H1 (cell line): ENCODE data around the gene PSMC3IP. TPM values are rescaled to one million over a fixed set of nuclear protein-coding genes. Genes with fewer than 3 reads are reported as not detected.

Source experiments
- CTCF ChIA-PET: fragments of 300-600 bp; sonication (Branson Sonifier 250); formaldehyde crosslinking; loops from one replicate; lab custom pipeline; 2021; ENCODE audit not compliant: partially characterized antibody; lab: Charles Lee
- POLR2A ChIA-PET: fragments of 300-600 bp; sonication (Branson Sonifier 250); formaldehyde crosslinking; loops from one replicate; lab custom pipeline; 2021; ENCODE audit warnings: inconsistent platforms; ENCODE audit not compliant: partially characterized antibody; lab: Charles Lee
- DNase-seq, 2 experiments: peaks; one replicate each; pipeline versions ENCODE4 v3.0.0 to v3.0.0-alpha.2; 2010 to 2022; ENCODE audit warnings: low spot score in 2 of 2, low read depth in 1 of 2, mixed read lengths in 1 of 2
- FAIRE-seq: peaks from 2 replicates; lab custom pipeline; 2011; peaks lifted over from hg19 to GRCh38; lab: Jason Lieb, UNC
- H2AFZ ChIP-seq: 2 replicates; pipeline ENCODE4 v1.8.1; 2012; ENCODE audit warnings: low read length, inconsistent platforms
- H2AK5ac ChIP-seq: 2 replicates; pipeline ENCODE4 v1.6.1; 2013; ENCODE audit warnings: low read depth, low read length
- H2BK120ac ChIP-seq: replicated peaks from 2 replicates; pipeline ENCODE3; 2013; ENCODE audit warnings: low read depth, low read length, inconsistent platforms
- H2BK12ac ChIP-seq: 2 replicates; pipeline ENCODE4 v1.6.1; 2013; ENCODE audit warnings: low read depth, low read length
- H2BK15ac ChIP-seq: 2 replicates; pipeline ENCODE4 v1.6.1; 2013; ENCODE audit warnings: low read length
- H2BK20ac ChIP-seq: 2 replicates; pipeline ENCODE4 v1.6.1; 2013; ENCODE audit warnings: low read length
- H2BK5ac ChIP-seq: 2 replicates; pipeline ENCODE4 v1.6.1; 2013; ENCODE audit warnings: low read depth, low read length
- H3K14ac ChIP-seq: 2 replicates; pipeline ENCODE4 v1.6.1; 2013; ENCODE audit warnings: inconsistent platforms; ENCODE audit not compliant: insufficient read length
- H3K18ac ChIP-seq: 2 replicates; pipeline ENCODE4 v1.6.1; 2013; ENCODE audit warnings: low read length; ENCODE audit errors: extremely low read depth
- H3K23ac ChIP-seq: 2 replicates; pipeline ENCODE4 v1.6.1; 2013; ENCODE audit warnings: inconsistent platforms; ENCODE audit not compliant: insufficient read length
- H3K23me2 ChIP-seq: 2 replicates; pipeline ENCODE4 v1.6.1; 2013; ENCODE audit warnings: low read depth, low read length
- H3K27ac ChIP-seq: 2 replicates; pipeline ENCODE4 v1.6.1; 2011; ENCODE audit warnings: low read depth, low read length, inconsistent platforms
- H3K27me3 ChIP-seq, 4 experiments: replicated peaks in 1 of 4; 1 replicate in 1 of 4; 2 replicates in 3 of 4; pipeline versions ENCODE4 v1.6.1 to v1.8.1; 2011 to 2013; ENCODE audit warnings: low read length in 3 of 4, mild to moderate bottlenecking in 3 of 4, inconsistent platforms in 2 of 4, mixed read lengths in 2 of 4, moderate library complexity in 1 of 4; ENCODE audit not compliant: control insufficient read depth in 3 of 4, insufficient read depth in 3 of 4; ENCODE audit errors: extremely low read depth in 1 of 4
- H3K36me3 ChIP-seq, 4 experiments: 2 replicates each; pipeline versions ENCODE4 v1.6.1 to v1.8.1; 2011 to 2013; ENCODE audit warnings: mild to moderate bottlenecking in 4 of 4, low read length in 3 of 4, moderate library complexity in 2 of 4, control low read depth in 1 of 4, inconsistent platforms in 1 of 4; ENCODE audit not compliant: insufficient read depth in 4 of 4, control insufficient read depth in 2 of 4
- H3K4ac ChIP-seq: replicated peaks from 2 replicates; pipeline ENCODE3; 2013; ENCODE audit warnings: low read length, low read depth, mixed read lengths, inconsistent platforms; ENCODE audit not compliant: insufficient read length
- H3K4me1 ChIP-seq, 4 experiments: replicated peaks in 1 of 4; 1 replicate in 1 of 4; 2 replicates in 3 of 4; pipeline versions ENCODE4 v1.6.1 to v1.8.1; 2011 to 2013; ENCODE audit warnings: low read length in 3 of 4, inconsistent platforms in 2 of 4, mixed read lengths in 1 of 4; ENCODE audit not compliant: insufficient read depth in 4 of 4, control insufficient read depth in 3 of 4
- H3K4me2 ChIP-seq, 2 experiments: 2 replicates each; pipeline versions ENCODE4 v1.6.1 to v1.8.1; 2011 to 2013; ENCODE audit warnings: low read depth in 2 of 2, low read length in 2 of 2, control low read depth in 1 of 2, inconsistent platforms in 1 of 2, mild to moderate bottlenecking in 1 of 2; ENCODE audit not compliant: insufficient read depth in 1 of 2
- H3K4me3 ChIP-seq, 4 experiments: fragments of 200-600, 300-600 bp in 1 of 4; sonication (generic), shearing (Covaris generic), sonication (Bioruptor Twin) in 1 of 4; 2 replicates each; pipeline versions ENCODE4 v1.5.1 to v1.8.1; 2011 to 2016; ENCODE audit warnings: low read length in 4 of 4, low read depth in 3 of 4, control low read depth in 2 of 4, inconsistent platforms in 2 of 4, mild to moderate bottlenecking in 2 of 4, mixed read lengths in 1 of 4, moderate library complexity in 1 of 4; ENCODE audit not compliant: insufficient read depth in 2 of 4; ENCODE audit errors: extremely low read depth in 1 of 4
- H3K56ac ChIP-seq: replicated peaks from 2 replicates; pipeline ENCODE3; 2013; ENCODE audit warnings: low read depth, mild to moderate bottlenecking, mixed read lengths, low read length, inconsistent platforms; ENCODE audit not compliant: insufficient read length
- H3K79me1 ChIP-seq: 2 replicates; pipeline ENCODE4 v1.6.1; 2013; ENCODE audit warnings: low read depth, low read length, control low read depth
- H3K79me2 ChIP-seq, 2 experiments: 2 replicates each; pipeline versions ENCODE4 v1.6.1 to v1.8.1; 2012 to 2013; ENCODE audit warnings: low read length in 2 of 2, mild to moderate bottlenecking in 2 of 2, inconsistent platforms in 1 of 2; ENCODE audit not compliant: insufficient read depth in 2 of 2, control insufficient read depth in 1 of 2
- H3K9ac ChIP-seq, 4 experiments: replicated peaks in 1 of 4; 1 replicate in 1 of 4; 2 replicates in 3 of 4; pipeline versions ENCODE4 v1.6.1 to v1.8.1; 2011 to 2013; ENCODE audit warnings: low read depth in 3 of 4, low read length in 3 of 4, control low read depth in 2 of 4, mild to moderate bottlenecking in 2 of 4, moderate library complexity in 2 of 4, inconsistent platforms in 1 of 4; ENCODE audit errors: extremely low read depth in 1 of 4
- H3K9me3 ChIP-seq, 2 experiments: 2 replicates each; pipeline versions ENCODE4 v1.6.1 to v1.8.1; 2012 to 2013; ENCODE audit warnings: mild to moderate bottlenecking in 2 of 2, moderate library complexity in 2 of 2, control low read depth in 1 of 2, inconsistent platforms in 1 of 2, low read depth in 1 of 2, low read length in 1 of 2, mixed read lengths in 1 of 2; ENCODE audit not compliant: insufficient read depth in 2 of 2
- H4K20me1 ChIP-seq, 2 experiments: replicated peaks in 1 of 2; 2 replicates each; pipeline versions ENCODE3 to v1.8.1; 2011 to 2013; ENCODE audit warnings: inconsistent platforms in 2 of 2, low read length in 2 of 2, mild to moderate bottlenecking in 1 of 2; ENCODE audit not compliant: insufficient read depth in 2 of 2, control insufficient read depth in 1 of 2
- H4K5ac ChIP-seq: 2 replicates; pipeline ENCODE4 v1.6.1; 2013; ENCODE audit warnings: low read length, low read depth, mixed read lengths, inconsistent platforms; ENCODE audit not compliant: insufficient read length
- H4K8ac ChIP-seq: 2 replicates; pipeline ENCODE4 v1.8.0; 2013; ENCODE audit warnings: mild to moderate bottlenecking, moderate library complexity, low read length, inconsistent platforms; ENCODE audit not compliant: insufficient read depth; ENCODE audit errors: extremely low read depth
- H4K91ac ChIP-seq: replicated peaks from 2 replicates; pipeline ENCODE3; 2013; ENCODE audit warnings: low read length, mixed read lengths, inconsistent platforms; ENCODE audit not compliant: insufficient read length
- BACH1 ChIP-seq: IDR thresholded peaks from 2 replicates; pipeline ENCODE4 v1.6.1; 2012; ENCODE audit warnings: low read length, improper control_type of control experiment
- BRCA1 ChIP-seq: IDR thresholded peaks from 2 replicates; pipeline ENCODE4 v1.6.1; 2012; ENCODE audit warnings: low read depth, low read length, improper control_type of control experiment
- CHD1 ChIP-seq: IDR thresholded peaks from 2 replicates; pipeline ENCODE4 v1.6.1; 2012; ENCODE audit warnings: low read depth, low read length, improper control_type of control experiment
- CTBP2 ChIP-seq: IDR thresholded peaks from 2 replicates; pipeline ENCODE4 v1.7.0; 2011; ENCODE audit warnings: borderline replicate concordance, mild to moderate bottlenecking, moderate library complexity, mixed read lengths, low read length; ENCODE audit not compliant: insufficient read depth, insufficient read length
- E2F6 ChIP-seq: IDR thresholded peaks from 2 replicates; pipeline ENCODE4 v1.6.1; 2012; ENCODE audit warnings: inconsistent platforms
- HDAC6 ChIP-seq: IDR thresholded peaks from one replicate; pipeline ENCODE4 v1.7.1; 2012; ENCODE audit warnings: low read depth, mild to moderate bottlenecking, inconsistent platforms, low read length, moderate library complexity
- KDM1A ChIP-seq: fragments of 200-600, 300-600 bp; sonication (generic); IDR thresholded peaks from 2 replicates; pipeline ENCODE4 v1.7.1; 2016; ENCODE audit warnings: mild to moderate bottlenecking, low read length, borderline replicate concordance
- MAX ChIP-seq: IDR thresholded peaks from 2 replicates; pipeline ENCODE4 v1.6.1; 2012; ENCODE audit warnings: inconsistent platforms
- POLR2A ChIP-seq, 2 experiments: IDR thresholded peaks; 1 replicate in 1 of 2; 2 replicates in 1 of 2; pipeline ENCODE4 v1.6.1; 2011; ENCODE audit warnings: low read depth in 2 of 2, low read length in 2 of 2, mild to moderate bottlenecking in 2 of 2; ENCODE audit errors: control extremely low read depth in 1 of 2
- SUZ12 ChIP-seq: fragments of 200-600 bp; sonication (generic); IDR thresholded peaks from 2 replicates; pipeline ENCODE4 v1.6.1; 2012; ENCODE audit warnings: mild to moderate bottlenecking, inconsistent platforms, low read length, moderate library complexity, mixed read lengths
- ZNF274 ChIP-seq: IDR thresholded peaks from 2 replicates; pipeline ENCODE4 v1.7.0; 2012; ENCODE audit warnings: low read length, borderline replicate concordance; ENCODE audit errors: extremely low read depth
- WGBS, 2 experiments: shearing (Covaris generic) in 1 of 2; methylation state at CpG; one replicate each; pipeline versions ENCODE4 v1.1.6 to v1.1.7; 2013 to 2015; ENCODE audit warnings: low lambda C conversion rate in 2 of 2, mixed read lengths in 2 of 2, inconsistent platforms in 1 of 2, low coverage in 1 of 2, missing lambda C conversion rate in 1 of 2; ENCODE audit not compliant: insufficient replicate concordance in 2 of 2, insufficient coverage in 1 of 2, insufficient read length in 1 of 2; ENCODE audit errors: extremely low coverage in 1 of 2, missing lambda C conversion rate in 1 of 2; 5-methylcytosine and 5-hydroxymethylcytosine counted together
- polyA plus RNA-seq, 7 experiments: library from polyadenylated mRNA; depleted of rRNA in 3 of 7; stranded (reverse) in 5 of 7; unstranded in 2 of 7; fragments of >200 nt in 5 of 7; fragments of 200-250 nt in 2 of 7; gene quantifications; 1 replicate in 5 of 7; 2 replicates in 1 of 7; 4 replicates in 1 of 7; pipeline versions ENCODE4 v1.2.1 to v1.2.3, GENCODE V29; 2011 to 2013; ENCODE audit warnings: missing spikeins in 2 of 7, mixed read lengths in 2 of 7
- total RNA-seq: library from RNA; stranded (reverse); fragmentation: NEBNext Ultra II Directional; extraction: Animal tissue kit (Norgen Biotek cat#: 25700); gene quantifications from 2 replicates; pipeline ENCODE4 v1.2.1, GENCODE V29; 2021

Gene PSMC3IP
- total and polyA plus RNA-seq, 2 of the 8 experiments (the other 6 are each of a cell fraction or from before 2014, with no cell fraction given) = 11.5 to 21.9 TPM

- ChIA-PET POLR2A (interaction anchor here (0.6 to 4.3 kb wide), 10 partner anchors 10 to 61 kb away, joined by 3 to 43 read pairs (median 4); partner anchors contain the start of genes MLX, NAGLU, PSMC3IP and RETREG3), CTCF (interaction anchor here (0.8 to 3.0 kb wide), 14 partner anchors 12 to 146 kb away, joined by 3 to 28 read pairs (median 4); partner anchors contain the start of genes MLX, NAGLU and PSMC3IP)
- Histone ChIP-seq H2BK5ac (no peak overlapping the region), H3K4ac (no peak overlapping the region), H3K27ac (no peak overlapping the region), H4K8ac (no peak overlapping the region), H3K4me2 (peak overlapping the region; percentile 48 to 84), H2BK12ac (no peak overlapping the region), H2AK5ac (no peak overlapping the region), H3K9me3 (no peaks in the 10 kb centered on the region), H4K5ac (no peak overlapping the region), H2BK120ac (no peak overlapping the region), H3K14ac (no peak overlapping the region), H2BK15ac (no peak overlapping the region), H3K79me1 (peaks cover 2% of the 10 kb centered on the region), H3K23ac (no peak overlapping the region), H3K23me2 (peaks cover 2% of the 10 kb centered on the region; the same call in 1 of the 2 replicates), H3K4me3 (peak overlapping the region; percentile 31 to 61 (median 37); a peak in 6 of 8 replicates), H4K91ac (no peak overlapping the region), H3K9ac (no peak overlapping the region), H3K79me2 (no peaks in the 10 kb centered on the region; a peak in 1 of 4 replicates), H2BK20ac (no peak overlapping the region), H3K27me3 (no peaks in the 10 kb centered on the region), H4K20me1 (peaks cover 0 to 1% of the 10 kb centered on the region in 2 experiments), H3K18ac (no peak overlapping the region), H3K4me1 (peaks cover 0 to 13% (median 10%) of the 10 kb centered on the region in 4 experiments; a peak in 5 of 7 replicates), H3K56ac (no peak overlapping the region), H2AFZ (no peak overlapping the region), H3K36me3 (no peaks in the 10 kb centered on the region; a peak in 1 of 8 replicates)
- DNase-seq = no peak
- FAIRE-seq = no peak
- WGBS, 2 experiments = 77% methylated on average over 14 of the region's 14 CpGs; no CpG with 5 or more reads in 1 of the 2 experiments
- no peak for TF ChIP-seq CHD1
- no peak for TF ChIP-seq BRCA1
- TF ChIP-seq CTBP2 = no peak
- no peak for TF ChIP-seq KDM1A
- TF ChIP-seq MAX = no peak
- TF ChIP-seq POLR2A (IDR thresholded peaks at IDR 0.05; ENCODE audit: control extremely low read depth in 1 of 2, low read depth in 2 of 2, low read length in 2 of 2) = no peak
- TF ChIP-seq ZNF274 = no peak
- TF ChIP-seq SUZ12 = no peak
- TF ChIP-seq BACH1 = no peak
- no peak for TF ChIP-seq HDAC6
- TF ChIP-seq E2F6 = no peak
Observed at GRCh38 chr17:42548993-42549755, 28.4 kb downstream of the PSMC3IP start.
